B cell (primary cell): ENCODE data around the gene PSAPL1.

Experiments used
- CTCF ChIP-seq: fragments of 200-600 bp; IDR thresholded peaks from one replicate; pipeline ENCODE4 v1.8.0; 2022; ENCODE audit warnings: antibody characterized with exemption, mild to moderate bottlenecking
- EZH2 ChIP-seq: IDR thresholded peaks from 2 replicates; pipeline ENCODE4 v1.6.1; 2012; ENCODE audit warnings: borderline replicate concordance, low read depth, mild to moderate bottlenecking, moderate library complexity, low read length; ENCODE audit not compliant: insufficient read depth, poor library complexity, severe bottlenecking

GRCh38 chr4:7429069-7429416 lies 5.7 kb downstream of the PSAPL1 start:
- no peak for TF ChIP-seq CTCF
- TF ChIP-seq EZH2, result no peak
